Peyer's patch (tissue), 4 donors: ENCODE measurements around the gene MAML3.

Experiments used
- POLR2A ChIP-seq, 2 donors: fragments of 450-650 bp; IDR thresholded peaks; one replicate each; pipeline ENCODE4 v1.5.1; 2017; ENCODE audit warnings: antibody characterized with exemption in 2 of 2, mild to moderate bottlenecking in 2 of 2, moderate library complexity in 2 of 2
- TF ChIP-seq, protein P1 (sequence below), 6 experiments: fragments of 450-650 bp in 4 of 6; fragments of 200-600 bp in 2 of 6; sonication (generic) in 1 of 6; IDR thresholded peaks; one replicate each; pipeline ENCODE4 v1.5.1; 2017 to 2019; ENCODE audit warnings: antibody characterized with exemption in 6 of 6, mild to moderate bottlenecking in 3 of 6, moderate library complexity in 1 of 6

DNA sequence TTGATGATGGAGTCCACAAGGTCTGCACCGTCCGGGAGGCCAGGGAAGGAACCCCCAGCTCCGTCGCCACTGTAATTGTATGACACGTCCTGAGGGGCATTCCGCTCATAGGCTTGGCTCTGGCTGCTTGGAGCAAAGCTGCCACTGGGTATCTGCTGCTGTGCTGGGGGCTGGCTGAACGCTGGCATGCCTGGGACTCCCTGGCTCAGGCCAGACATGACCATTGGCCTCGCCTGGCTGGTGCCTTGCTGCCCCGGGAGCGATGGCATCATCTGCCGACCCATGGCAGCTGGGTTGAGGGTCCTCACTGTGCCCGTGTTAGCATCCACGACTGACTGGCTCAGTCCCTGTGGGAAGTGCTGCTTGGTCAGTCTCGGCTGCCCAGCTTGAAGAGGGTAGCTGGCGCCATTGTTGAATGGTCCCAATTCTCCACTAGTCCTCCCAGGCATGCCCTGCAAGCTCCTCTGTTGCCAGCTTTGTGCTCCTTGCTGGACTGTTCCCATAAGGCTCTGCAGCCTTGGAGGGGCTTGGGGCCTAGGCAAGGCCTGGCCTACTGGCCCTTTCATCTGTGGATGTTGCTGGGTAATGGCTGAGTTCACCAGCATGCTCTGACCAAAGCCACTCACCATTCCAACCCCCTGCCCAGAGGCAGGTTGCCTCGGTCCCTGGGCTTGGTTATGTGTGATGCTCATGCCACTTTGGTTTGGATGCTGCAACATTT, 434.4 kb downstream of the MAML3 start:
- TF ChIP-seq, protein P1, sequence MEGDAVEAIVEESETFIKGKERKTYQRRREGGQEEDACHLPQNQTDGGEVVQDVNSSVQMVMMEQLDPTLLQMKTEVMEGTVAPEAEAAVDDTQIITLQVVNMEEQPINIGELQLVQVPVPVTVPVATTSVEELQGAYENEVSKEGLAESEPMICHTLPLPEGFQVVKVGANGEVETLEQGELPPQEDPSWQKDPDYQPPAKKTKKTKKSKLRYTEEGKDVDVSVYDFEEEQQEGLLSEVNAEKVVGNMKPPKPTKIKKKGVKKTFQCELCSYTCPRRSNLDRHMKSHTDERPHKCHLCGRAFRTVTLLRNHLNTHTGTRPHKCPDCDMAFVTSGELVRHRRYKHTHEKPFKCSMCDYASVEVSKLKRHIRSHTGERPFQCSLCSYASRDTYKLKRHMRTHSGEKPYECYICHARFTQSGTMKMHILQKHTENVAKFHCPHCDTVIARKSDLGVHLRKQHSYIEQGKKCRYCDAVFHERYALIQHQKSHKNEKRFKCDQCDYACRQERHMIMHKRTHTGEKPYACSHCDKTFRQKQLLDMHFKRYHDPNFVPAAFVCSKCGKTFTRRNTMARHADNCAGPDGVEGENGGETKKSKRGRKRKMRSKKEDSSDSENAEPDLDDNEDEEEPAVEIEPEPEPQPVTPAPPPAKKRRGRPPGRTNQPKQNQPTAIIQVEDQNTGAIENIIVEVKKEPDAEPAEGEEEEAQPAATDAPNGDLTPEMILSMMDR (IDR thresholded peaks at IDR 0.05): no peak
- no peak for TF ChIP-seq POLR2A (IDR thresholded peaks at IDR 0.05)
